HepG2 (cell line): ENCODE measurements around the gene PRPSAP1. TPM values are rescaled to one million over a fixed set of nuclear protein-coding genes. Genes with fewer than 3 reads are reported as not detected.

Experiments
- ATAC-seq: fragments of 200-7000 bp; cut with Tn5 transposase; 3 replicates; pipeline ENCODE4 v1.9.1; 2020; ENCODE audit warnings: mild to moderate bottlenecking, moderate library complexity
- BruUV-seq: library from RNA; stranded (reverse); fragments of 400-500 nt; replicated peaks from 2 replicates; lab custom pipeline; 2021; lab: Mats Ljungman, UMichigan
- CTCF ChIA-PET: fragments of 300-600 bp; formaldehyde crosslinking; extraction: SDS; loops from one replicate; lab custom pipeline; 2021; ENCODE audit warnings: low total read pairs, inconsistent platforms, low intra/inter-chr PET ratio; lab: Yijun Ruan, JAX
- POLR2A ChIA-PET: fragments of 350-600 bp; sonication (Branson Sonifier 250); formaldehyde crosslinking; loops from one replicate; lab custom pipeline; 2020; ENCODE audit warnings: antibody characterized with exemption, inconsistent platforms; lab: Yijun Ruan, JAX
- DNase-seq: peaks from one replicate; pipeline ENCODE4 v3.0.0-alpha.2; 2015; ENCODE audit warnings: low spot score
- FAIRE-seq: peaks from 3 replicates; lab custom pipeline; 2011; peaks lifted over from hg19 to GRCh38; lab: Jason Lieb, UNC
- H2AFZ ChIP-seq: one replicate; pipeline ENCODE4 v1.6.1; 2011; ENCODE audit warnings: low read length, inconsistent platforms
- H3K27ac ChIP-seq: fragments of 300-600 bp; 3 replicates; pipeline ENCODE4 v1.8.0; 2011; ENCODE audit warnings: mixed run types, mild to moderate bottlenecking, mixed read lengths, low read length, inconsistent platforms; ENCODE audit not compliant: insufficient read depth; ENCODE audit errors: extremely low read length
- H3K27me3 ChIP-seq, 2 experiments: fragments of 200-600 bp in 1 of 2; 2 replicates in 1 of 2; 3 replicates in 1 of 2; pipeline versions ENCODE4 v1.6.0 to v1.8.0; 2011; ENCODE audit warnings: low read length in 2 of 2, mild to moderate bottlenecking in 2 of 2, moderate library complexity in 2 of 2, inconsistent platforms in 1 of 2; ENCODE audit not compliant: insufficient read depth in 2 of 2, control insufficient read depth in 1 of 2
- H3K36me3 ChIP-seq, 2 experiments: fragments of 200-600 bp in 1 of 2; replicated peaks in 1 of 2; 2 replicates in 1 of 2; 3 replicates in 1 of 2; pipeline versions ENCODE4 v1.5.1 to v1.8.0; 2011; ENCODE audit warnings: low read length in 2 of 2, inconsistent platforms in 1 of 2; ENCODE audit not compliant: insufficient read depth in 2 of 2, control insufficient read depth in 1 of 2
- H3K4me1 ChIP-seq: 2 replicates; pipeline ENCODE4 v1.5.1; 2012; ENCODE audit warnings: low read length, inconsistent platforms; ENCODE audit not compliant: insufficient read depth
- H3K4me2 ChIP-seq: 2 replicates; pipeline ENCODE4 v1.6.0; 2011; ENCODE audit warnings: low read depth, low read length, inconsistent platforms
- H3K4me3 ChIP-seq, 3 experiments: fragments of 200-600 bp in 1 of 3; sonication (generic), shearing (Covaris generic) in 1 of 3; replicated peaks in 1 of 3; 2 replicates each; pipeline ENCODE4 v1.5.1; 2011 to 2016; ENCODE audit warnings: low read length in 3 of 3, inconsistent platforms in 2 of 3, low read depth in 2 of 3, mild to moderate bottlenecking in 2 of 3, control low read depth in 1 of 3, mixed read lengths in 1 of 3; ENCODE audit not compliant: insufficient read depth in 1 of 3
- H3K79me2 ChIP-seq: one replicate; pipeline ENCODE4 v1.6.1; 2011; ENCODE audit warnings: low read length, inconsistent platforms; ENCODE audit not compliant: insufficient read depth
- H3K9ac ChIP-seq: 2 replicates; pipeline ENCODE4 v1.6.0; 2011; ENCODE audit warnings: mild to moderate bottlenecking, low read depth, low read length, inconsistent platforms; ENCODE audit not compliant: insufficient read depth
- H3K9me3 ChIP-seq: 2 replicates; pipeline ENCODE4 v1.5.1; 2012; ENCODE audit warnings: mild to moderate bottlenecking, low read length
- H4K20me1 ChIP-seq: 2 replicates; pipeline ENCODE4 v1.6.0; 2011; ENCODE audit warnings: inconsistent platforms, mild to moderate bottlenecking, low read length, moderate library complexity; ENCODE audit not compliant: insufficient read depth
- AGO1 ChIP-seq: fragments of 200-400 bp; formaldehyde crosslinking; IDR thresholded peaks from 2 replicates; pipeline ENCODE4 v1.6.1; 2017; ENCODE audit warnings: mild to moderate bottlenecking, low read depth, low read length, moderate library complexity; ENCODE audit not compliant: poor library complexity, severe bottlenecking
- ETV5 ChIP-seq: IDR thresholded peaks from 2 replicates; pipeline ENCODE4 v1.6.1; 2018; ENCODE audit warnings: missing biosample characterization, missing genetic modification reagents, inconsistent platforms, borderline replicate concordance
- FOXJ3 ChIP-seq: sonication (generic); formaldehyde crosslinking; IDR thresholded peaks from 2 replicates; pipeline ENCODE4 v1.4.0; 2020; ENCODE audit warnings: missing genetic modification reagents, mild to moderate bottlenecking, borderline replicate concordance
- GATA4 ChIP-seq: sonication (generic); IDR thresholded peaks from 2 replicates; pipeline ENCODE4 v1.6.1; 2016; ENCODE audit warnings: antibody characterized with exemption, low read depth, borderline replicate concordance
- MED13 ChIP-seq: sonication (generic); formaldehyde crosslinking; IDR thresholded peaks from 2 replicates; pipeline ENCODE4 v1.5.0; 2020; ENCODE audit warnings: missing genetic modification reagents
- NRL ChIP-seq: sonication (generic); formaldehyde crosslinking; IDR thresholded peaks from 2 replicates; pipeline ENCODE4 v1.5.0; 2020; ENCODE audit warnings: missing genetic modification reagents, mild to moderate bottlenecking, moderate library complexity, borderline replicate concordance
- PCBP2 ChIP-seq: fragments of 200-400 bp; formaldehyde crosslinking; optimal IDR thresholded peaks from 2 replicates; pipeline ENCODE3; 2018; ENCODE audit warnings: low read length, low read depth; ENCODE audit not compliant: poor library complexity, severe bottlenecking
- RBM22 ChIP-seq: fragments of 200-400 bp; formaldehyde crosslinking; optimal IDR thresholded peaks from 2 replicates; pipeline ENCODE3; 2017; ENCODE audit warnings: mild to moderate bottlenecking, low read length, moderate library complexity
- RXRA ChIP-seq: sonication (generic); formaldehyde crosslinking; IDR thresholded peaks from 2 replicates; pipeline ENCODE4 v1.5.1; 2020; ENCODE audit warnings: missing genetic modification reagents
- SNAPC2 ChIP-seq: sonication (generic); formaldehyde crosslinking; IDR thresholded peaks from 2 replicates; pipeline ENCODE4 v1.8.1; 2022; ENCODE audit warnings: mild to moderate bottlenecking, missing genetic modification reagents
- SRSF4 ChIP-seq: fragments of 200-400 bp; formaldehyde crosslinking; IDR thresholded peaks from one replicate; pipeline ENCODE4 v1.6.1; 2018; ENCODE audit warnings: mild to moderate bottlenecking, low read depth, low read length, moderate library complexity; ENCODE audit not compliant: poor library complexity, severe bottlenecking
- ZNF883 ChIP-seq: sonication (generic); formaldehyde crosslinking; IDR thresholded peaks from 2 replicates; pipeline ENCODE4 v1.5.1; 2020; ENCODE audit warnings: mild to moderate bottlenecking, missing genetic modification reagents; ENCODE audit errors: not compliant biosample characterization
- WGBS: methylation state at CpG from one replicate; pipeline ENCODE4 v1.1.6; 2017; ENCODE audit warnings: low lambda C conversion rate; 5-methylcytosine and 5-hydroxymethylcytosine counted together
- in situ Hi-C: cut with HindIII; loops from 2 replicates; pipeline ENCODE4 v1.10.0; 2017; ENCODE audit warnings: low pct_unique_long_range_greater_than_20kb; ENCODE audit not compliant: extremely low pct_ligation_motif_present
- intact Hi-C: fragments of 100-400 bp; cut with micrococcal nuclease; formaldehyde crosslinking; loops from one replicate; pipeline ENCODE4 v1.10.0; 2022; ENCODE audit not compliant: unreplicated experiment
- polyA plus RNA-seq, 8 experiments: library from polyadenylated mRNA; depleted of rRNA in 3 of 8; stranded (reverse) in 7 of 8; unstranded in 1 of 8; fragments of >200 nt; fragmentation: Illumina TruSeq in 4 of 8; extraction: Trizol in 4 of 8; gene quantifications; 2 replicates each; pipeline versions ENCODE4 v1.2.1 to v1.2.3, GENCODE V29; 2011 to 2016; ENCODE audit warnings: low read depth in 4 of 8, missing spikeins in 1 of 8, mixed read lengths in 1 of 8; ENCODE audit not compliant: insufficient read depth in 1 of 8
- total RNA-seq, 5 experiments: library from RNA; depleted of rRNA; stranded (reverse); fragments of >200 nt; fragmentation: Illumina TruSeq; extraction: Trizol; gene quantifications; 2 replicates each; pipeline ENCODE4 v1.2.3, GENCODE V29; 2016; ENCODE audit warnings: low read depth in 1 of 5
- TF ChIP-seq, protein P1 (sequence below): sonication (generic); formaldehyde crosslinking; IDR thresholded peaks from 2 replicates; pipeline ENCODE4; 2020; ENCODE audit warnings: missing genetic modification reagents, mild to moderate bottlenecking, borderline replicate concordance
- TF ChIP-seq, protein P2 (sequence below): sonication (generic); formaldehyde crosslinking; IDR thresholded peaks from 2 replicates; pipeline ENCODE4 v1.8.1; 2022; ENCODE audit warnings: low read depth, mild to moderate bottlenecking, missing genetic modification reagents
- TF ChIP-seq, protein P3 (sequence below): sonication (generic); formaldehyde crosslinking; IDR thresholded peaks from 2 replicates; pipeline ENCODE4 v1.4.0; 2020; ENCODE audit warnings: missing genetic modification reagents

PRPSAP1 gene
- total and polyA plus RNA-seq, 2 of the 13 experiments (the other 11 are each of a cell fraction or from before 2014, with no cell fraction given) = 91.1 to 314 TPM

DNA sequence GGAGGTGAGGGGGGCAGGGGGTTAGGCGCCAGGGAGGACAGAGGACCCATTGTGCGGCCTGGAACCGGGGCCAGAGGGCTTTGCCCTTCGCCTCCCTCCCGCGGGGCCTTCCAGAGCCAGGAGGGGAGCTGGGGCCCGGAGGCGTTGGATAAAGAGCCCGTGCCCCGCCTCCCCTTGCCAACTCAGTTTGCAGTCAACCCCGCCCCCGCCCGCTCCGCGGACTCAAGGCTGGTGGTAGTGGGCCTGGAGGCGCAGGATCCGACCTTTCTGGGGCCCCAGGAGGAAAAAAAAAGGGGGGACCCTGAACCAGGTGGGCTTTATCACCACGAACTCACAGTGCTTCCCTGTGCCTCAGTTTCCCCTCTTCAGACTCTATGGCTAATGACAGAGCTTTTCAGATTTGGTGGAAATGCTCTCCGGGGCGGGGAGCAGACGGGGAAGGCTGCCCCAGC is 28.7 kb upstream of the PRPSAP1 start:
- Histone ChIP-seq H3K4me2 (peak overlapping the region; percentile 99), H4K20me1 (peaks cover 16% of the 10 kb centered on the region; the same call in 1 of the 2 replicates), H3K9ac (peak overlapping the region; percentile 99), H3K36me3 (peaks cover 10 to 19% of the 10 kb centered on the region in 2 experiments; a peak in 4 of 5 replicates), H3K27ac (peak overlapping the region; percentile 100), H3K4me3 (peak overlapping the region; percentile 72 to 90 (median 86)), H3K9me3 (no peaks in the 10 kb centered on the region), H2AFZ (no peak overlapping the region), H3K27me3 (no peaks in the 10 kb centered on the region; a peak in 1 of 5 replicates), H3K79me2 (peaks cover 82% of the 10 kb centered on the region), H3K4me1 (peaks cover 67% of the 10 kb centered on the region)
- FAIRE-seq (peak; percentile 93), DNase-seq (peak; percentile 97), ATAC-seq (peak; percentile 62)
- 0% methylated on average over 9 of the region's 21 CpGs for WGBS
- ChIA-PET CTCF (no interaction called here), POLR2A (interaction anchor here (0.6 to 20.9 kb wide), 25 partner anchors 9 to 1114 kb away, joined by 3 to 1379 read pairs (median 5); partner anchors contain the start of genes PRPSAP1, QRICH2, RHBDF2 and UBALD2)
- BruUV-seq = no TSS peak
- intact Hi-C loops (no loop called here), in situ Hi-C loops (no loop called here)
- TF ChIP-seq ETV5 (CRISPR knock-in tag) (peak; percentile 80; the same call in 1 of the 2 replicates), RBM22 (no peak), ZNF883 (CRISPR knock-in tag) (no peak), GATA4 (peak; percentile 32; the same call in 1 of the 2 replicates), FOXJ3 (no peak; the same call in 1 of the 2 replicates), RXRA (peak; percentile 87), NRL (CRISPR knock-in tag) (no peak; the same call in 1 of the 2 replicates), SNAPC2 (CRISPR knock-in tag) (peak; percentile 77), SRSF4 (no peak), AGO1 (peak; percentile 45), PCBP2 (no peak), MED13 (CRISPR knock-in tag) (peak; percentile 80)
- TF ChIP-seq, protein P1, sequence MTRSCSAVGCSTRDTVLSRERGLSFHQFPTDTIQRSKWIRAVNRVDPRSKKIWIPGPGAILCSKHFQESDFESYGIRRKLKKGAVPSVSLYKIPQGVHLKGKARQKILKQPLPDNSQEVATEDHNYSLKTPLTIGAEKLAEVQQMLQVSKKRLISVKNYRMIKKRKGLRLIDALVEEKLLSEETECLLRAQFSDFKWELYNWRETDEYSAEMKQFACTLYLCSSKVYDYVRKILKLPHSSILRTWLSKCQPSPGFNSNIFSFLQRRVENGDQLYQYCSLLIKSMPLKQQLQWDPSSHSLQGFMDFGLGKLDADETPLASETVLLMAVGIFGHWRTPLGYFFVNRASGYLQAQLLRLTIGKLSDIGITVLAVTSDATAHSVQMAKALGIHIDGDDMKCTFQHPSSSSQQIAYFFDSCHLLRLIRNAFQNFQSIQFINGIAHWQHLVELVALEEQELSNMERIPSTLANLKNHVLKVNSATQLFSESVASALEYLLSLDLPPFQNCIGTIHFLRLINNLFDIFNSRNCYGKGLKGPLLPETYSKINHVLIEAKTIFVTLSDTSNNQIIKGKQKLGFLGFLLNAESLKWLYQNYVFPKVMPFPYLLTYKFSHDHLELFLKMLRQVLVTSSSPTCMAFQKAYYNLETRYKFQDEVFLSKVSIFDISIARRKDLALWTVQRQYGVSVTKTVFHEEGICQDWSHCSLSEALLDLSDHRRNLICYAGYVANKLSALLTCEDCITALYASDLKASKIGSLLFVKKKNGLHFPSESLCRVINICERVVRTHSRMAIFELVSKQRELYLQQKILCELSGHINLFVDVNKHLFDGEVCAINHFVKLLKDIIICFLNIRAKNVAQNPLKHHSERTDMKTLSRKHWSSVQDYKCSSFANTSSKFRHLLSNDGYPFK = peak; percentile 88; the same call in 1 of the 2 replicates
- TF ChIP-seq, protein P2, sequence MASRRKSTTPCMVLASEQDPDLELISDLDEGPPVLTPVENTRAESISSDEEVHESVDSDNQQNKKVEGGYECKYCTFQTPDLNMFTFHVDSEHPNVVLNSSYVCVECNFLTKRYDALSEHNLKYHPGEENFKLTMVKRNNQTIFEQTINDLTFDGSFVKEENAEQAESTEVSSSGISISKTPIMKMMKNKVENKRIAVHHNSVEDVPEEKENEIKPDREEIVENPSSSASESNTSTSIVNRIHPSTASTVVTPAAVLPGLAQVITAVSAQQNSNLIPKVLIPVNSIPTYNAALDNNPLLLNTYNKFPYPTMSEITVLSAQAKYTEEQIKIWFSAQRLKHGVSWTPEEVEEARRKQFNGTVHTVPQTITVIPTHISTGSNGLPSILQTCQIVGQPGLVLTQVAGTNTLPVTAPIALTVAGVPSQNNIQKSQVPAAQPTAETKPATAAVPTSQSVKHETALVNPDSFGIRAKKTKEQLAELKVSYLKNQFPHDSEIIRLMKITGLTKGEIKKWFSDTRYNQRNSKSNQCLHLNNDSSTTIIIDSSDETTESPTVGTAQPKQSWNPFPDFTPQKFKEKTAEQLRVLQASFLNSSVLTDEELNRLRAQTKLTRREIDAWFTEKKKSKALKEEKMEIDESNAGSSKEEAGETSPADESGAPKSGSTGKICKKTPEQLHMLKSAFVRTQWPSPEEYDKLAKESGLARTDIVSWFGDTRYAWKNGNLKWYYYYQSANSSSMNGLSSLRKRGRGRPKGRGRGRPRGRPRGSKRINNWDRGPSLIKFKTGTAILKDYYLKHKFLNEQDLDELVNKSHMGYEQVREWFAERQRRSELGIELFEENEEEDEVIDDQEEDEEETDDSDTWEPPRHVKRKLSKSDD = peak; percentile 45; the same call in 1 of the 2 replicates
- TF ChIP-seq, protein P3, sequence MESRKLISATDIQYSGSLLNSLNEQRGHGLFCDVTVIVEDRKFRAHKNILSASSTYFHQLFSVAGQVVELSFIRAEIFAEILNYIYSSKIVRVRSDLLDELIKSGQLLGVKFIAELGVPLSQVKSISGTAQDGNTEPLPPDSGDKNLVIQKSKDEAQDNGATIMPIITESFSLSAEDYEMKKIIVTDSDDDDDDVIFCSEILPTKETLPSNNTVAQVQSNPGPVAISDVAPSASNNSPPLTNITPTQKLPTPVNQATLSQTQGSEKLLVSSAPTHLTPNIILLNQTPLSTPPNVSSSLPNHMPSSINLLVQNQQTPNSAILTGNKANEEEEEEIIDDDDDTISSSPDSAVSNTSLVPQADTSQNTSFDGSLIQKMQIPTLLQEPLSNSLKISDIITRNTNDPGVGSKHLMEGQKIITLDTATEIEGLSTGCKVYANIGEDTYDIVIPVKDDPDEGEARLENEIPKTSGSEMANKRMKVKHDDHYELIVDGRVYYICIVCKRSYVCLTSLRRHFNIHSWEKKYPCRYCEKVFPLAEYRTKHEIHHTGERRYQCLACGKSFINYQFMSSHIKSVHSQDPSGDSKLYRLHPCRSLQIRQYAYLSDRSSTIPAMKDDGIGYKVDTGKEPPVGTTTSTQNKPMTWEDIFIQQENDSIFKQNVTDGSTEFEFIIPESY (CRISPR knock-in tag) = peak; percentile 36; the same call in 1 of the 2 replicates
